ENCODE results near the gene IL19. TPM values are rescaled to one million over a fixed set of nuclear protein-coding genes. Genes with fewer than 3 reads are reported as not detected.

Gene IL19
- total RNA-seq, 1 experiment from 2014 or later = not detected

DNA sequence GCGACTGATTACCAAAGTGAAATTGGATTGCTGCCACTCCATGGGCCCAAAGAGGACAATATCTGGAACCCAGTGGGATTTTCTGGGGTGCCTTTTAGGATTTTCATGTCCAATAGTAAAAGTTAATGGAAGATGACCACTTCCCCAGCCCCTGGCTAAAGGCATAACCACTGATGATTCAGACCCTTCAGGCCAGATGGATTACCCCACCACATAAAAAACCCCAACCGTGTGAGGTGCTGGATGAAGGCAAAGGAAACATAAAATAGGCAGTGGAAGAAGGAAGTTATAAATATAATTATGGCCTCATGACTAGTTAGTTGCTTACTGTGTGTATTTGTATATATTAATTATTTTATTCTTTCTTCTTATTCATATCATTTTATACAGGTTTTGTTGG is 41.9 kb downstream of the IL19 start:
- peaks cover 3 to 8% of the 10 kb centered on the region in 2 experiments; a peak in 4 of 5 replicates for H3K9me3 Mint-ChIP-seq
- Histone ChIP-seq H4K20me1 (ENCODE audit: control insufficient read depth, insufficient read depth, insufficient read length) (no peaks in the 10 kb centered on the region), H3K9ac (ENCODE audit: extremely low read depth, insufficient read length, low read length) (no peak overlapping the region), H2BK15ac (ENCODE audit: low read depth, low read length) (no peak overlapping the region), H3K14ac (ENCODE audit: insufficient read depth, low read length) (no peak overlapping the region), H3K23me2 (ENCODE audit: insufficient read length, low read depth, low read length, poor library complexity, severe bottlenecking) (no peaks in the 10 kb centered on the region), H3K18ac (ENCODE audit: insufficient read length, low read depth, low read length) (no peak overlapping the region), H3K4me2 (ENCODE audit: insufficient read depth, insufficient read length, low read length) (no peak overlapping the region), H4K91ac (ENCODE audit: insufficient read length, low read depth, low read length) (no peak overlapping the region), H2BK5ac (ENCODE audit: insufficient read length, low read length) (no peak overlapping the region), H3K4me1 (ENCODE audit: insufficient read depth, low read length) (no peaks in the 10 kb centered on the region), H3T11ph (ENCODE audit: low read length) (no peak overlapping the region), H2AFZ (ENCODE audit: low read length) (no peak overlapping the region), H2AK5ac (ENCODE audit: insufficient read length, low read length) (no peak overlapping the region), H4K5ac (ENCODE audit: insufficient read length, low read depth, low read length) (no peak overlapping the region), H2BK12ac (ENCODE audit: insufficient read length, low read depth, low read length) (no peak overlapping the region), H3K4ac (ENCODE audit: low read depth, low read length) (no peak overlapping the region), H2BK20ac (ENCODE audit: low read depth, low read length, poor library complexity, severe bottlenecking) (no peak overlapping the region), H3K79me1 (ENCODE audit: insufficient read depth, low read depth, low read length, poor library complexity, severe bottlenecking) (no peaks in the 10 kb centered on the region), H3K79me2 (ENCODE audit: insufficient read depth, low read length) (no peaks in the 10 kb centered on the region), H3K9me3 (ENCODE audit: control insufficient read depth, low read depth, low read length) (no peaks in the 10 kb centered on the region), H3K27ac (ENCODE audit: insufficient read length, low read depth, low read length) (no peak overlapping the region), H4K8ac (replicated peaks; ENCODE audit: insufficient read length, low read depth, low read length) (no peak overlapping the region), H2BK120ac (ENCODE audit: low read depth, low read length, poor library complexity, severe bottlenecking) (no peak overlapping the region), H3K23ac (ENCODE audit: insufficient read length, low read depth, low read length) (no peak overlapping the region), H3K27me3 (ENCODE audit: insufficient read depth, low read length) (no peaks in the 10 kb centered on the region), H3K56ac (ENCODE audit: insufficient read length, low read depth, low read length) (no peak overlapping the region)
- H3K27me3 Mint-ChIP-seq (ENCODE audit: low read depth) = no peaks in the 10 kb centered on the region
- no peaks in the 10 kb centered on the region for H3K36me3 Mint-ChIP-seq (ENCODE audit: insufficient read depth in 1 of 3, low read depth in 3 of 3)
- H3K27ac Mint-ChIP-seq = no peak overlapping the region
- H3K4me1 Mint-ChIP-seq = peaks cover 2 to 8% of the 10 kb centered on the region in 2 experiments; a peak in 3 of 4 replicates
- TF ChIP-seq, protein P1, sequence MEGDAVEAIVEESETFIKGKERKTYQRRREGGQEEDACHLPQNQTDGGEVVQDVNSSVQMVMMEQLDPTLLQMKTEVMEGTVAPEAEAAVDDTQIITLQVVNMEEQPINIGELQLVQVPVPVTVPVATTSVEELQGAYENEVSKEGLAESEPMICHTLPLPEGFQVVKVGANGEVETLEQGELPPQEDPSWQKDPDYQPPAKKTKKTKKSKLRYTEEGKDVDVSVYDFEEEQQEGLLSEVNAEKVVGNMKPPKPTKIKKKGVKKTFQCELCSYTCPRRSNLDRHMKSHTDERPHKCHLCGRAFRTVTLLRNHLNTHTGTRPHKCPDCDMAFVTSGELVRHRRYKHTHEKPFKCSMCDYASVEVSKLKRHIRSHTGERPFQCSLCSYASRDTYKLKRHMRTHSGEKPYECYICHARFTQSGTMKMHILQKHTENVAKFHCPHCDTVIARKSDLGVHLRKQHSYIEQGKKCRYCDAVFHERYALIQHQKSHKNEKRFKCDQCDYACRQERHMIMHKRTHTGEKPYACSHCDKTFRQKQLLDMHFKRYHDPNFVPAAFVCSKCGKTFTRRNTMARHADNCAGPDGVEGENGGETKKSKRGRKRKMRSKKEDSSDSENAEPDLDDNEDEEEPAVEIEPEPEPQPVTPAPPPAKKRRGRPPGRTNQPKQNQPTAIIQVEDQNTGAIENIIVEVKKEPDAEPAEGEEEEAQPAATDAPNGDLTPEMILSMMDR (conservative IDR thresholded peaks at IDR 0.05) = no peak
- WGBS (ENCODE audit: extremely low coverage, insufficient read length, low lambda C conversion rate) = no CpG with 5 or more reads among the region's 2 CpGs
- DNase-seq = no peak
- no peak overlapping the region for H3K4me3 Mint-ChIP-seq

Measured in H9 (cell line).